Measurements from ENCODE around the gene HAUS6. TPM values are rescaled to one million over a fixed set of nuclear protein-coding genes. Genes with fewer than 3 reads are reported as not detected.

Gene HAUS6, protein sequence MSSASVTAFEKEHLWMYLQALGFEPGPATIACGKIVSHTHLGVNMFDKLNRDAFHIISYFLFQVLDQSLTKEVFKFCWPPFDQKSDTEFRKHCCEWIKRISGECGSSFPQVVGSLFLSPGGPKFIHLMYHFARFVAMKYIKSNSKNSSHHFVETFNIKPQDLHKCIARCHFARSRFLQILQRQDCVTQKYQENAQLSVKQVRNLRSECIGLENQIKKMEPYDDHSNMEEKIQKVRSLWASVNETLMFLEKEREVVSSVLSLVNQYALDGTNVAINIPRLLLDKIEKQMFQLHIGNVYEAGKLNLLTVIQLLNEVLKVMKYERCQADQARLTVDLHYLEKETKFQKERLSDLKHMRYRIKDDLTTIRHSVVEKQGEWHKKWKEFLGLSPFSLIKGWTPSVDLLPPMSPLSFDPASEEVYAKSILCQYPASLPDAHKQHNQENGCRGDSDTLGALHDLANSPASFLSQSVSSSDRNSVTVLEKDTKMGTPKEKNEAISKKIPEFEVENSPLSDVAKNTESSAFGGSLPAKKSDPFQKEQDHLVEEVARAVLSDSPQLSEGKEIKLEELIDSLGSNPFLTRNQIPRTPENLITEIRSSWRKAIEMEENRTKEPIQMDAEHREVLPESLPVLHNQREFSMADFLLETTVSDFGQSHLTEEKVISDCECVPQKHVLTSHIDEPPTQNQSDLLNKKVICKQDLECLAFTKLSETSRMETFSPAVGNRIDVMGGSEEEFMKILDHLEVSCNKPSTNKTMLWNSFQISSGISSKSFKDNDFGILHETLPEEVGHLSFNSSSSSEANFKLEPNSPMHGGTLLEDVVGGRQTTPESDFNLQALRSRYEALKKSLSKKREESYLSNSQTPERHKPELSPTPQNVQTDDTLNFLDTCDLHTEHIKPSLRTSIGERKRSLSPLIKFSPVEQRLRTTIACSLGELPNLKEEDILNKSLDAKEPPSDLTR
- total RNA-seq (2016; rRNA removed; fragmentation: Illumina TruSeq; extraction: Trizol) (31.1 and 51.3 TPM in 2 replicates), polyA plus RNA-seq (2011; rRNA removed) (6.2 and 9.8 TPM in 2 replicates), polyA minus RNA-seq (2011; rRNA and poly(A)+ RNA removed; ENCODE audit: low replicate concordance) (10.4 and 16.3 TPM in 2 replicates), Bru-seq, nascent RNA (percentile 78 among the genes with signal in this experiment), BruChase-seq, experiment 1, labeled RNA remaining after a 6-hour chase (percentile 81 among the genes with signal in this experiment), BruChase-seq, experiment 2, labeled RNA remaining after a 2-hour chase (percentile 84 among the genes with signal in this experiment)
- total RNA-seq (2016; cell fraction: cytosol; rRNA removed; fragmentation: Illumina TruSeq; extraction: Trizol; ENCODE audit: low read depth) = 8.8 and 9.4 TPM in 2 replicates
- total RNA-seq (2016; cell fraction: insoluble cytoplasmic fraction; rRNA removed; fragmentation: Illumina TruSeq; extraction: Trizol) = 28.3 and 49.0 TPM in 2 replicates
- 13.2 and 16.4 TPM in 2 replicates for total RNA-seq (2016; cell fraction: membrane; rRNA removed; fragmentation: Illumina TruSeq; extraction: Trizol)
- total RNA-seq (2016; cell fraction: nucleus; rRNA removed; fragmentation: Illumina TruSeq; extraction: Trizol) = 28.7 and 30.6 TPM in 2 replicates
- polyA plus RNA-seq (2011; cell fraction: cytosol; rRNA removed) = 3.9 and 4.5 TPM in 2 replicates
- 5.5 and 6.2 TPM in 2 replicates for polyA plus RNA-seq (2011; cell fraction: nucleus; rRNA removed)
- 8.1 and 13.3 TPM in 2 replicates for polyA plus RNA-seq (2012)
- polyA plus RNA-seq (2016; cell fraction: cytosol; fragmentation: Illumina TruSeq; extraction: Trizol; ENCODE audit: low read depth) = 0.77 and 1.1 TPM in 2 replicates
- 25.0 and 27.9 TPM in 2 replicates for polyA plus RNA-seq (2016; cell fraction: insoluble cytoplasmic fraction; fragmentation: Illumina TruSeq; extraction: Trizol; ENCODE audit: low read depth)
- polyA plus RNA-seq (2016; cell fraction: membrane; fragmentation: Illumina TruSeq; extraction: Trizol; ENCODE audit: low read depth) = 3.1 and 3.4 TPM in 2 replicates
- 36.4 and 41.0 TPM in 2 replicates for polyA plus RNA-seq (2016; cell fraction: nucleus; fragmentation: Illumina TruSeq; extraction: Trizol; ENCODE audit: insufficient read depth, low read depth)
- polyA minus RNA-seq (2011; cell fraction: cytosol; rRNA and poly(A)+ RNA removed) = 9.9 and 12.0 TPM in 2 replicates
- 21.0 and 21.8 TPM in 2 replicates for polyA minus RNA-seq (2011; cell fraction: nucleus; rRNA and poly(A)+ RNA removed)
- long read RNA-seq, experiment 1, full-length matches to known transcripts = 1 of 16 reads
- long read RNA-seq, experiment 1, partial matches to known transcripts = 11 of 16 reads
- long read RNA-seq, experiment 1, other reads (novel, unspliced or antisense) = 4 of 16 reads
- long read RNA-seq, experiment 2, full-length matches to known transcripts = 3 of 21 reads
- long read RNA-seq, experiment 2, partial matches to known transcripts = 15 of 21 reads
- long read RNA-seq, experiment 2, other reads (novel, unspliced or antisense) = 3 of 21 reads

DNA sequence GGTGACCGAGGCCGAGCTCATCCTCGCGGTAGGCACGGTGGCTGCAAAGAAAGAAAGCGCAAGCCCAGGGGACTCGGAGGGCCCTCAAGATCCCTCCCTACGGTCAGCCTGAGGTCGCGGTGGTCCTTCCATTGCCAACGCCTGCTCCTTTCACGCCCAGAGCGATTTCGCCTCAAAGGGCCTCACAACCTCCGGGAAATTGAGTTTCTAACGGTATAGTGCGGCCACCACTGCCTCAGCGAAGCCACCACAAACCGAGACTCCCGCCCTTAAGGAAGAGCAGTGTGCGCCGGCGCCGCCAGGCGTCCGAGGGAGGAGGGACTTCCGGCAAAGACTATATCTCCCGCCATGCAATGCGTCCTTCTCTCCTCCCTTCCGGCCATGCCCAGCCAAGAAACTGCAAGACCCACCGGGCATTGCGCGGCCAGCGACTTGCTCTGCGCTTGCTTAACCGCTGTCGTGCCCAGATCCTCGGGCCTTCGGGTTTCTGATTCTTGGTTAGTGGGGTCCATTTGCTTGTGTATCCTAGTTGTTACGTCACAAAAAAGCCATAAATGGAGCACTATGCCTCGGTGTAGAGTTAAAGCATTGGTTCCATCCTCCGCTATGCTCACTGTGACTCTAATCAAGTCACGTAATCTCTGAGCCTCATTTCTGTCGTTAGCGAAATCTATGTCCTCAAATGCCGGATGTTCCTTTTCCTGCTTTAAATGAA, at the start of gene HAUS6:
Gene HAUS6 (minus strand): TSS at position 274 of the 715 bp plus-strand sequence. CDS start 253 bp downstream, at position 21.
- intact Hi-C loops (cut with micrococcal nuclease; ENCODE audit: unreplicated experiment) = loop anchor here (1.0 to 5.0 kb wide), 2 partner anchors 53 to 70 kb away; partner anchors contain the start of gene RRAGA
- POLR2A ChIA-PET = interaction anchor here (0.7 to 1.4 kb wide), 4 partner anchors 10 to 54 kb away, joined by 3 to 6 read pairs (median 4); partner anchors contain the start of gene RRAGA
- TF ChIP-seq SMYD3 (CRISPR knock-in tag; IDR thresholded peaks at IDR 0.05) = no peak
- peak; percentile 88 for TF ChIP-seq PHF20 (CRISPR knock-in tag; IDR thresholded peaks at IDR 0.05)
- TF ChIP-seq ZNF572 (CRISPR knock-in tag; IDR thresholded peaks at IDR 0.05) = no peak
- no peak for TF ChIP-seq NR2F1 (CRISPR knock-in tag; IDR thresholded peaks at IDR 0.05)
- TF ChIP-seq ZNF569 (CRISPR knock-in tag; IDR thresholded peaks at IDR 0.05; ENCODE audit: borderline replicate concordance) = no peak
- TF ChIP-seq SMAD3 (CRISPR knock-in tag; IDR thresholded peaks at IDR 0.05) = peak; percentile 52
- TF ChIP-seq SMAD1 (CRISPR knock-in tag; IDR thresholded peaks at IDR 0.05; ENCODE audit: borderline replicate concordance, low read depth) = no peak
- peak; percentile 70 for TF ChIP-seq ETV5 (CRISPR knock-in tag; IDR thresholded peaks at IDR 0.05; ENCODE audit: borderline replicate concordance)
- TF ChIP-seq ZZZ3 (CRISPR knock-in tag; IDR thresholded peaks at IDR 0.05; ENCODE audit: borderline replicate concordance) = peak; percentile 33; the same call in 1 of the 2 replicates
- TF ChIP-seq, protein P1, sequence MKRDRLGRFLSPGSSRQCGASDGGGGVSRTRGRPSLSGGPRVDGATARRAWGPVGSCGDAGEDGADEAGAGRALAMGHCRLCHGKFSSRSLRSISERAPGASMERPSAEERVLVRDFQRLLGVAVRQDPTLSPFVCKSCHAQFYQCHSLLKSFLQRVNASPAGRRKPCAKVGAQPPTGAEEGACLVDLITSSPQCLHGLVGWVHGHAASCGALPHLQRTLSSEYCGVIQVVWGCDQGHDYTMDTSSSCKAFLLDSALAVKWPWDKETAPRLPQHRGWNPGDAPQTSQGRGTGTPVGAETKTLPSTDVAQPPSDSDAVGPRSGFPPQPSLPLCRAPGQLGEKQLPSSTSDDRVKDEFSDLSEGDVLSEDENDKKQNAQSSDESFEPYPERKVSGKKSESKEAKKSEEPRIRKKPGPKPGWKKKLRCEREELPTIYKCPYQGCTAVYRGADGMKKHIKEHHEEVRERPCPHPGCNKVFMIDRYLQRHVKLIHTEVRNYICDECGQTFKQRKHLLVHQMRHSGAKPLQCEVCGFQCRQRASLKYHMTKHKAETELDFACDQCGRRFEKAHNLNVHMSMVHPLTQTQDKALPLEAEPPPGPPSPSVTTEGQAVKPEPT (CRISPR knock-in tag; IDR thresholded peaks at IDR 0.05; ENCODE audit: low read depth) = no peak
- TF ChIP-seq GLI4 (CRISPR knock-in tag; IDR thresholded peaks at IDR 0.05; ENCODE audit: borderline replicate concordance) = peak; percentile 52; the same call in 1 of the 2 replicates
- no peak for TF ChIP-seq ZNF556 (CRISPR knock-in tag; IDR thresholded peaks at IDR 0.05; ENCODE audit: borderline replicate concordance)

More for the DNA sequence above, at the start of gene HAUS6:
- ATAC-seq = peak; percentile 99
- peak; percentile 92 for FAIRE-seq
- H3K9ac ChIP-seq (ENCODE audit: insufficient read depth, low read depth, low read length) = peak within 1 kb of the TSS; percentile 85
- DNase-seq (ENCODE audit: low spot score) = peak; percentile 93
- no peaks in the 10 kb centered on the region for H4K20me1 ChIP-seq (ENCODE audit: insufficient read depth, low read length)
- H3K79me2 ChIP-seq (ENCODE audit: insufficient read depth, low read length) = peaks cover 36% of the 10 kb centered on the region
- in situ Hi-C loops (cut with HindIII; ENCODE audit: extremely low pct_ligation_motif_present, low pct_unique_long_range_greater_than_20kb) = no loop called here
- 10% methylated on average over 21 of the region's 46 CpGs for WGBS (ENCODE audit: low lambda C conversion rate)
- peak within 1 kb of the TSS; percentile 80 to 96 (median 81) for H3K4me3 ChIP-seq (replicated peaks in 1 of 3; ENCODE audit: insufficient read depth in 1 of 3, low read depth in 2 of 3, low read length in 3 of 3)
- TSS peak; percentile 95 for BruUV-seq (replicated peaks)
- H3K4me1 ChIP-seq (ENCODE audit: insufficient read depth, low read length) = peaks cover 41% of the 10 kb centered on the region
- no peaks in the 10 kb centered on the region for H3K36me3 ChIP-seq (replicated peaks in 1 of 2; ENCODE audit: control insufficient read depth in 1 of 2, insufficient read depth in 2 of 2, low read length in 2 of 2)
- H3K27me3 ChIP-seq (ENCODE audit: control insufficient read depth in 1 of 2, insufficient read depth in 2 of 2, low read length in 2 of 2) = no peaks in the 10 kb centered on the region; a peak in 1 of 5 replicates
- peak within 1 kb of the TSS; percentile 91 for H3K4me2 ChIP-seq (ENCODE audit: low read depth, low read length)
- H3K9me3 ChIP-seq (ENCODE audit: low read length) = no peaks in the 10 kb centered on the region
- CTCF ChIA-PET (ENCODE audit: low intra/inter-chr PET ratio, low total read pairs) = no interaction called here
- H2AFZ ChIP-seq (ENCODE audit: low read length) = peak within 1 kb of the TSS; percentile 83
- peak within 1 kb of the TSS; percentile 72 for H3K27ac ChIP-seq (ENCODE audit: extremely low read length, insufficient read depth, low read length)

All from HepG2 (cell line).